GM18519 (cell line): ENCODE results near the gene OSBPL10.
"Not testable (repeated sequence)": the region's sequence is repeated elsewhere in the genome, so short reads cannot be mapped to it uniquely, and the experiment has no call there.

Experiments used
- ATAC-seq: cut with Tn5 transposase; IDR thresholded peaks from one replicate; pipeline ENCODE4 v1.9.1; 2021; ENCODE audit warnings: mild to moderate bottlenecking, moderate library complexity; ENCODE audit not compliant: unreplicated experiment, low FRiP score

Gene OSBPL10

DNA sequence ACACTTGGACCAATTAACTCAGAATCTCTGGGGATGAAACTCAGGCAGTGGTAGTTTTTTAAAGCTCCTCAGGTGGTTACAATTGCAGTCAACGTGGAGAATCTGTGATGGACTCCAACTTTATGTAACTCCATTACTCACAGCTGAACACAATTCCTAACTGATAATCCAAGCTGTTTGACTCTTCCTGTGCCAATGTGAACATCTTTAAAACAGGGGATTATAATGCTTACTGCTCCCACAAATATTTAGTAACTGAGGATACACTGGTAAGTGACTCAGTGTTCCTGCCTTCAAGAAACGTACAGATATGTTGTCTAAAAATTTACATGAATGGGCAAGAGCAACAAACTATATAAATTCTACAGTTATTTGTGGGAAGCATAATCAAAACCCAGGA lies 85.6 kb downstream of the OSBPL10 start:
- no peak for ATAC-seq

DNA sequence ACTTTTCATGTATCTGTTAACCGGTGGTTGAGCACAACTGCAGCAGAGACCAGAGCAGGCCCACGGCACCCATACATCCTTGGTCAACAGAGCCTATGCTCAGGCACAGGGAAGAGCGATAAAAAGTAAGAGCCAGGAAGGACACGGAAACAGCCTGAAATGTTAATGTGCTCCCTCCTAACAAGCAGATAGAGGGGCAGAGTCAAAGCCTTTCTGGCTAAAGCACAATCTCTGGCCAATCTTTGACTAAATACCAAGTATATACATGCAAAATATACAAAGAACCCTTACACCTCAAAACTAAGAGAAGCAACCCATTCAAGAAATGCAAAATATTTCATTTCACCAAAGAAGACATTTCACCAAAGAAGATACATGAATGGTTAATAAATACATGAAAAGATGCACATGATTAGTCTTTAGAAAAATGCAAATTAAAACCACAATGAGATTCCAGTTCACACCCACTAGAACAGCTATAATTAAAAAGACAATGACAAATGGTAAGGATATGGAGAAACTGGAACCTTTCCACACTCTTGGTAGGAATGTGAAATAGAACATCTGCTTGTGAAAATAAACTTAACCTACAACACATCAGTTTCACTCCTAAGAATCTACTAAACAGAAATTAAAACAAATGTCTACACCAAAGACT lies 88.0 kb downstream of the OSBPL10 start:
- no peak for ATAC-seq

DNA sequence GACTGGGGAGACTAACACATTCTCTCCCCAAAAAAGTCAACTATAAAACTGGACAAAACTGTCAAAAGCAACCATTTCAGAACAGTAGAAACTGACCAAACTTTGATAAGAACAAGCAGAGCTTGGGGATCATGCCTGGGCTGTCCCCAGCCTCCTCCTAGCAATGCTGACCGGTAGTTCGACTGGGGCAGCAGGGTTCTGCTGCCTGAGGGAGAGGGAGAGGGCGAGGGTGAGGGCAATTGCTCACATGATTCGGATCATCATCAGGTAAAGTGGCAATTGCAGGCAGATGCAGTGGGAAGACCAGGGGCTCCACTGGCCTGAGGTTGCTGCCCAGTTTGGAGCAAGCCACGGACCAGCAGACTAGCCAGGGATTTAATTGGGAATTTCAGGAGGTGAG lies 88.6 kb downstream of the OSBPL10 start:
- no peak for ATAC-seq

- no peak for ATAC-seq
These were observed 89.1 kb downstream of the OSBPL10 start for GRCh38 chr3:31891876-31892455.

GRCh38 chr3:31890742-31891469 lies 90.2 kb downstream of the OSBPL10 start:
- no peak for ATAC-seq

DNA sequence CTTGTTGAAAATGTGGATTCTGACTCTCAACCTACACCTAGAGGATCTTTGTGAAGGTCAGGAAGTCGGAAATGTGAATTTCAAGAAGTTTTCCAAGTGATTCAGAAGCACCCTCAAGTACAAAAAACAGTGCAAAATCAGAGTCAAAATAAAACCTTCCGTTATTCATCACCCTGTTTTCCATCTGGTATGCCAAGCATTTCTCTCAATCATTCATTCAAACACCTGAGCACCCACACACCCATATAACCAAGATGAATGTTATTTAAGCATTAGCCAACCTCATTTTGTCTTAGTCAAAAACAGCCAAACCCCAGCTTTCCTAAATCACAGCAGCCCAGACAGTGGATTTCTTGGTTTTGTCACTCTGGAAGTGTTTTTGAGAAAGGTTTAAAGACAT lies 91.1 kb downstream of the OSBPL10 start:
- ATAC-seq, result no peak

DNA sequence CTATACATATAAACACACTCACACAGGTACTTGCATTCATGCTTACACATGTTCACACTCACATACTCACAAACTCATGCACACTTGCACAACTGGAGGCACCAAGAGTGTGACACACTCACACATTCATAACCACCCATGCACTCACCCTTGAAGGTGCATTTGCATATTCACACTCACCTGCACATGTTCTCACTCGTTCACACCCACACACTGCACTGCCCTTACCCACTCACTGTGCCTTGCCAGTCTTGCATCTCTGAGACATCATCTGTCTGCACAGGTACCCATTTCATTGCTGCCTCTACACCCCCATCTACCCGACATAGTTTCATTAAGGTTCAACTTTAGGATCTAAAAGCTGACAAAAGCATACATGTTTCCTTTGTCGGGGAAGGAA lies 95.8 kb downstream of the OSBPL10 start:
- no peak for ATAC-seq

DNA sequence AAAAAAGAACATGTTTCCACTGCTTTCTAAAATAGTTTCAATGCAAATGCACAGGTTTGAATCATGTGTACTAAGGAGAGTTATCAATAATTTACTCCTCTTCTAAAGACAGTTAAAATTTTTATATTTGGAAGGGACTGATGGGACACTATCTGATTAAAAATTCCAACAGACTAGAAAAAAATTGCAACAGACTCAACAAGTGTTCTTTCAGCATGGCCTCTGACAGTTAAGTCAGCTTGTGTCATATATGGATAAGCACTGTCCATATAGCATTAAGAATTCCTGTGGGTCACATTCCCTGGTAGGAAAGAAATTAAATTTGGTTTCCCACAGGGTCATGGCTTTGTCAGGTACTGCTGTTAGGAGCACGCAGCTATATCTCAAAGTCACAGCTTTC lies 96.8 kb downstream of the OSBPL10 start:
- ATAC-seq, result no peak

DNA sequence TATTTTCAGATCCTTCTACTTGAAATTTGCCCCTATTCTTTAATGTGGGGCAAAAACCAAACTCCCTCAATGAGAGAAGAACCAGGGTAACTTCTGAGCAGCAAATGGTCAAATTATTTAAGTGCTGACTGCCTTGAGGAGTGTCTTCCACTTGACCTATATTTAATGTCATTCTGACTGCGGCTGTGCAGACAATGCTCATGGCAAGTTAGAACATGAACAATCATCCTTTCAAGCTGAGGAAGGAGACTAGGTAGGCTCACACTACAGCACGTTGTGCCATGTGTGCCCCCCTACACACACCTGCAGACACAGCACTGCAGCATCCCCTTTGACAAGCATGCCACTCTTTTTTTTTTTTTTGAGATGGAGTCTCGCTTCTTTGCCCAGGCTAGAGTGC lies 98.2 kb downstream of the OSBPL10 start:
- ATAC-seq, result no peak

DNA sequence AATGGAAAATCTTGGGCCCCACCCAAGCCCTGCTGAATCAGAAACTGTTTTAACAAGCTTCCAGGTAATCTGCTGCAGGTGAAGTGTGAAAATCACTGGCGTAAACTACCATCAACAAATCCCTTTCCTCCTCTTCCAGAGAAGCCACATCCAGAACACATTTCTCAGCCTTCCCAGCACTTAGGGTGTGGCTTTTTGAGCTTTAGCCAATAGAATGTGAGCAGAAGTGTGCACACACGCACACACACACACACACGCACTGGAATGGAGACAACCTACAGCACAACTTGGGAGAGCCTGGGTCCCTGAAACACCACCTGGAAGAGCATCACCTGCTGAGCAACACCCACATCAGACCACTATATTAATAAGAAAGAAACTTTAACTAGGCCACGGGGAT lies 98.6 kb downstream of the OSBPL10 start:
- ATAC-seq, result no peak

GRCh38 chr3:31880482-31881078 lies 100.5 kb downstream of the OSBPL10 start:
- no peak for ATAC-seq

DNA sequence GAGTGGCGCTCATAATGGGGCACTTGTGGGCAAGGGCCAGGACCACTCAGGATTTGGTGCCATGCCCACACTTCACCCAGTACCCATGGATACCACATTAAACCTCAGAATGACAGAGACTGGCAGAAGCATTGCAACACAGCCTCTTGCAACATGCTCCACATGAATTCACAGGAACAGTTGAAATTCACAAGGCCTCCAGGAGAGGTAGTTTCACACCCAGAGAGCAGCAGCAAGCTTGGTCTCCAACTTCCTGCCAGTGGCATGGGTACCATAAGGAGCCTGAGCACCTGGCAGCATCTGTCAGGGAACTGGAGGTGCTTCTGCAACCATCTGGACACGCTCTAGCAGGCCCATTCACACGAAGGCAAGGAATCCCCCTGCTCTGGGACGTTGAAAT lies 101.0 kb downstream of the OSBPL10 start:
- no peak for ATAC-seq

GRCh38 chr3:31879365-31879764 lies 101.7 kb downstream of the OSBPL10 start:
- no peak for ATAC-seq

DNA sequence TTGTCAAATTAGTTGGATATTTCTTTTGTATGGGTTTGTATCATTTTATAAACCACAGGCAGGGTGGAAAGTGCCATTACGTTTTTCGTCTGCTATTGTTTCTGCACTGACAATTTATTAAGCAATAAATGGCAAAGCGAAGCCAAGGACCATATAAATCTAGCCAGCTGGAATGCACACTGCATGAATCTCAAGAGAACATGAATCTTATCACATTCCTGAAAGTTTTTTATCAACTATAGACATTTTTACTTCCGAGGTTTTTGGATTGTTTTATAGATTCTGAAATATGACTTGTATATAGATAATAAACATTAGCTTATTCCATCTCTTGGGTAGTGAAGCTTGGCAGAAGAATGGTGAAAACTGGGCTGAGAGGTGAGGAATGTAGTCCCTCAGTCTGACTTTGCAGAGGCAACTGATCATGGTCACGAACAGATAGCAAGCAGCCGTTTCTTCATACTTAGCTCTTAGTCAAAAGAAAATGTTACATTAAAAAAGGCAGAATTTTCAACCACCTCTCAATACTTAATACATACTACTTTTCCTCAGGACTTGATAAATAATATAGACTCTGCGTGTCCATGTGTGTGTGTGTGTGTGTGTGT lies 102.7 kb downstream of the OSBPL10 start:
- no peak for ATAC-seq

- no peak for ATAC-seq
These were observed 104.7 kb downstream of the OSBPL10 start for GRCh38 chr3:31876331-31876730.

DNA sequence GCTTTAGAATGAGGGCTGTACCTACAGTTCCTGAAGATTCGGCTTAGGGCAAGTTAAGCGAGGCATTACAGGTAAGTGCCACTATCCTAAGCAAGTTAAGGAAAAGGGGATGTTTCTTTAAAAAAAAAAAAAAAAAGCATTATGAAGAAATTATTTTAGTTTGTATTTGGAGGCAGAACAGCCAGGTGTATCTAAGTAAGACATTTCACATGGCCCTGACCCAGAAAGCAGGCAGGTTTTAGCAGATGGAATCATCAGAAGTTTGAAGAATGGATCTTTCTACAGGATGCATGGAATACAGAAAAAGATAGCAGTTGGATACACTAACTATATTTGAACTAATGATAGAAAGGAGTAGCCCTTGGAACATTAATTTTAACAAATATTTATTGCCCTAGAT lies 105.6 kb downstream of the OSBPL10 start:
- no peak for ATAC-seq

DNA sequence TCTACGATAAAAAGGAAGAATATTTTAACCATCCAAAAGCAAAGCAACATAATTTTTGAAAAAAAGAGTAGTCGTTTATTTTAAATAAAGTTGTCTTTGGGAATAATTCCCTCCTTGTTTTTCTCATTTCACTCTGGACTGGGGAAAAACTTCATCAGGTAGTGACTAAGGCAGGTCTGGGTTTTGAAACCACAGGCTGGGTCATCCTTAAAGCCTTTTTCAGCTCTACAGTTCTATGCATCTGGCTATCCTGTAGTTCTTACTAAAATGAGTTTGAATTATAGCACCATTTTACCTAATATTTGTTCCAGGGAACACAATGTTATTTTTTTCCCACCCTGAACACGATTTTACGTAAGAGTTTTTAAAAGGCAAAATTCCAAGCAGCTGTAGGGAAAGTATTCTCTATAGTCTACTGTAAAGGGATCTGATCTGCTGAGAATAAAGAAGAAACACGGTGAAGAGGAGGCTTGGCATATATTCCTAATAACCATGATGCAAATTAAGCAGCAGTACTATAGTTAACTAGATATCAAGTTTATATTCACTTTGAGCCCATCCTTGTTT lies 107.7 kb downstream of the OSBPL10 start:
- no peak for ATAC-seq

- ATAC-seq, result no peak
These were observed 109.0 kb downstream of the OSBPL10 start for GRCh38 chr3:31871939-31872507.

- ATAC-seq, result not testable (repeated sequence)
These were observed 111.0 kb downstream of the OSBPL10 start for GRCh38 chr3:31870111-31870510.

GRCh38 chr3:31868236-31868635 lies 112.8 kb downstream of the OSBPL10 start:
- no peak for ATAC-seq
